DMS114 treated with DMSO at 0.1 percent for 48 hours (cell line): Measurements from ENCODE around the gene TBC1D21.

Experiments
- DNase-seq: peaks from one replicate; lab custom pipeline; 2025; ENCODE audit not compliant: unreplicated experiment; lab: John Stamatoyannopoulos, UW

The TBC1D21 gene

DNA sequence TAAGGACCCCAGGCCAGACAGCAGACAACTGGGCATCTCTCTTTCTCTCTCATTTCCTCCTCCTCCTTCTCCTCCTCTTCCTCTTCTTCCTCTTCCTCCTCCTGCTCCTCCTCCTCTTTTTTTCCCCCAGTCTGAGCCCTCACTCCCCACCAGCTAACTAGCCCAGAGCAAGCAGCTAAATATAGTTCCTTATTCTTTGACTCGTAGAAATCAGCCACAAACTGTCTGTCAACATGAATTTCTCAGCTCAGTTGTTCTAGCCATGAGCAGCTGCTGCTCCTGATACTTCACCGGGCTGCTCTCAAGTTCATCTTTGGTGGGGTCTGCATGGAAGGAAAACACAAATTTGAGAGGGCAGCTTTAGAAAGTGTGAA lies 33.7 kb downstream of the TBC1D21 start:
- no peak for DNase-seq

DNA sequence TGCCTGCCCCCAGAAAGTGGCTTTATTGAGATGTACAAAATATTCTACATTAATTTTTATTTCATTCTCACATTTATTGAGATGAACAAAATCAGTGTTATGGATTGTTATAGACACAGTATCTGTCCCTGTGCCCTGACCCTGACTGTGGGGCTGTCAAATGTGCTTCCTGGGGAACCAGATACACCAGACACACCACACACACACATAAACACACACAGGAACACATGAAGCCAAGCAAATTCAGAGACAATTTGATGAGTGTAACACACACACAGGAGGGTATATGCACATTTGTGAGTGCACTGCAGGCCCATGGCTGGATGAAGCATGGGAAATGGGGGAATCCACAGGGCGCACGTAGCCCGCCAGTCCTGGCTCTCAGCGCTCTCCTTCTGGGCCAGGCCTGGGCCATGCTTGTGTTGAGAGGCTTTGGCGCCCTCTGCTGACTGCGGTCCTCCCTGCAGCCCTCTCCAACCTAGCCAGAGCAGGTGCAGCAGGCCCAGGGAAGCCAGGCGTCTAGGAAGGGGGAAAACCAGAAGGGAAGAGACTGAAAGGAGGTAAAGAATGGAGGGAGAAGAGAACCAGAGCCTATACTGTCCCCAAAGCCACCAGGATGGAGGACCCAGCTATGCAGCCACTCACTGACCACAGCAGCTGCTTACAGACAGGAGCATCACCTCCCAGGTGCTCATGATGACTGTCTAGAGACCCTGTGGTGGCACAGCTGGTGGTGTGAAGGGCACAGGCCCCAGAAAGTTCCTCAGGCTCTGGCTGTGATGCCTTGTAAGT lies 34.9 kb downstream of the TBC1D21 start:
- peak; percentile 71 for DNase-seq

DNA sequence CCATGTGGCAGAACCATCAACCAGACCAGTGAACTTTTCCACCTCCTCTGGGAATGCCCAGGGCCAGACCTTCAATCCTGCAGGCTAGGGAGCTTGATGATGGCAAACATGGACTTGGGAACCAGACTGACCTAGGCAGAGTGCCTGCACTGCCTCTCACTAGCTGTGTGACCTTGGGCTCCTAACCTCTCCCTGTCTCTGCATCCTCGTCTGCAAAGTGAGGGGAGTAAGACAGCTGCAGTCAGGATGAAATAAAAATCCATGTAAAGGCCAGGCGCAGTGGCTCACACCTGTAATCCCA lies 35.4 kb downstream of the TBC1D21 start:
- no peak for DNase-seq

DNA sequence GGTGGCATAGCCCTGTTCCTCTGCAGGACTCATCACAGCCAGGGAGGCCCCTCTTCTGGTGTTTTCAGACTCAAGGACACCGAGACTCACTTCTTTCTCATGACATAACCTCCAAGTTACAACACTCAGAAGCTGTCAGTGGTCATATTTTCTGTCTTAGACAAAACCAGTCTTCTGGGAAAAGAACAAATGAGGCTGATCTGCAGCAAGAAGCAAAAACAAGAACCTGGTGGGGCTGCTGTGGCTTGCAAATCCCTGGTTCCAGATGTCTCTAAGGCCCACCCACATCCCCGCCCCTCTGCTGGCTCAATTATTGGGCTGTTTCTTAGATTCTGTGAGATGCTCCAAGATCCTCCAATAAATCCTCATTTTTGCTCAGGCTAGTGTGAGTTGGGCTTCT lies 36.3 kb downstream of the TBC1D21 start:
- no peak for DNase-seq

DNA sequence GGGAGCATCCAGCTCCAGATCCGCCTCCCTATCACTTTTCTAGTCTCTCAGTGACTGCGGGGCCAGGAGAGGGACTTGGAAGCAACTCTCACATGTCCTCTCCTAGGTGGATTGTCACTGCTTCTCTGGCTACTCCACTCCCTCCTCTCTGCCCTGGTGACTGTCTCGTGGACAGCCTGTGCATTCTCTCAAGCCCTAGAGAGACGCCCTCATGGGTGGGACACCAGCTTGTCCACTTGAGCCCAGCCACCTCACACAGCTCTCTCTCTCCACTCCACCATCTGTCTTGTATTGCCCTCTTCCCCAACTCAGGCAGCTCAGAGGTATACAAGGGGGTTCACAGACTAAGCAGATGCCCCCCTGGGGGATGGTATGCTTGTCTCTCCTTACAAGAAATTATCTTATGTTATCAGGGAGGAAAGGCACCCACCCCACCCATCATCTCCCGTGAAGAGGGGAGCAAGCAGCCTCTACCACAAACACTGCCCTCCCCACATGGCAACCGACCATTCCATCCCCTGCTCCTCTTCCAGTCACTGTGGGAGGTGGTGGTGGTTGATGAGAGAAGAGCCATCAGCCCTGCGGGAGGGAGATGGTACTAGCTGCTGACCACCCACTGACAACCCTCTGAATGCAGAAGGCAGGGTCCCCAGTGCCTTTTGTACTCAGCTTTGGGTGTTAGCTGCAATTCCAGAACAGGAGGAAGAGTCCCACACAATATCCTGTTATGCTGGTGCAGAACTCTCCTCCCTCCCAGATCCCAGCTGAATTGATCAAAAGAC lies 37.3 kb downstream of the TBC1D21 start:
- no peak for DNase-seq

DNA sequence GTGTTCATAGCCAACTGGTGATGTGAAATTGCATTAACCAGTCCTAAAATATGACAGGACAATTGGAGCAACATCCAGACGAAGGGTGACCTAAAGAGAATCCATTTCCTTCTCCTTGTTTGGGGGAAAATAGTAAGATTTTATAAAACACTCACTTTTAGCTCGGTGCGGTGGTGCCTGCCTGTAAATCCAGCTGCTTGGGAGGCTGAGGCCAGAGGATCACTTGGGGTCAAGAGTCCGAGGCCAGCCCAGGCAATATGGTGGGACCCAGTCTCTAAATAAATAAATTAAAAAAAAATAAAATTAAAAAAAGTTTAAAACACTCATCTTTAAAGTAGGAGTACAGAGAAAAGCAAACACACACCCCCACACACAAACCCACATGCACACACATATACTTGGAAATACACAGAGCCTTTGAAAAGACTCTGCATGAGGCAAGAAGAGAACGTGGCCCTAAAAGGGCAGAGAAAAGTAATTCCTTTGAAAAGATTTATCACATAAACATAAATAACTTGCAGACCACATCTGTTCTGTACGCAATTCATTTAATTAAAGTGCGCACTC lies 38.7 kb downstream of the TBC1D21 start:
- DNase-seq, result no peak

DNA sequence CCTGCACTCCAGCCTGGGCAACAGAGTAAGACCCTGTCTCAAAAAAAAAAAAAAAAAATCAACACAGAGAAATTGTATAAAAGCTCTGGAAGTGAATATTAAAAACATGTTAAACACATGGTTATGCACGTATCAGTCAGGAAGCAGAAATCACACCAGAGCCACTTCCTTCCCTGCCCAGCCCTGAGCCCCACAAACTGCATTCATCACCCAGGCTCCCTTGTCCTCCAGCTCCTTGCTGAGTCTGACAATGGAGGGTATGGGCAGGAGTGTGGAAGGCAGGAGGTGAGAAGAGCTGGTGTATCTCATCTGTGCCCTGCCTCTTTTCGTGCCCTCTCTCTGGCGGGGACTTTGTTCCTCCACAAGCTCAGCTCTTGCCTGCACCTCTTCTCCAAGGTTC lies 40.8 kb downstream of the TBC1D21 start:
- no peak for DNase-seq

GRCh38 chr15:73915082-73915481 lies 41.7 kb downstream of the TBC1D21 start:
- no peak for DNase-seq

GRCh38 chr15:73918784-73919183 lies 45.4 kb downstream of the TBC1D21 start:
- DNase-seq, result no peak

GRCh38 chr15:73919706-73920105 lies 46.3 kb downstream of the TBC1D21 start:
- DNase-seq, result no peak

GRCh38 chr15:73921254-73921925 lies 48.0 kb downstream of the TBC1D21 start:
- DNase-seq, result no peak

DNA sequence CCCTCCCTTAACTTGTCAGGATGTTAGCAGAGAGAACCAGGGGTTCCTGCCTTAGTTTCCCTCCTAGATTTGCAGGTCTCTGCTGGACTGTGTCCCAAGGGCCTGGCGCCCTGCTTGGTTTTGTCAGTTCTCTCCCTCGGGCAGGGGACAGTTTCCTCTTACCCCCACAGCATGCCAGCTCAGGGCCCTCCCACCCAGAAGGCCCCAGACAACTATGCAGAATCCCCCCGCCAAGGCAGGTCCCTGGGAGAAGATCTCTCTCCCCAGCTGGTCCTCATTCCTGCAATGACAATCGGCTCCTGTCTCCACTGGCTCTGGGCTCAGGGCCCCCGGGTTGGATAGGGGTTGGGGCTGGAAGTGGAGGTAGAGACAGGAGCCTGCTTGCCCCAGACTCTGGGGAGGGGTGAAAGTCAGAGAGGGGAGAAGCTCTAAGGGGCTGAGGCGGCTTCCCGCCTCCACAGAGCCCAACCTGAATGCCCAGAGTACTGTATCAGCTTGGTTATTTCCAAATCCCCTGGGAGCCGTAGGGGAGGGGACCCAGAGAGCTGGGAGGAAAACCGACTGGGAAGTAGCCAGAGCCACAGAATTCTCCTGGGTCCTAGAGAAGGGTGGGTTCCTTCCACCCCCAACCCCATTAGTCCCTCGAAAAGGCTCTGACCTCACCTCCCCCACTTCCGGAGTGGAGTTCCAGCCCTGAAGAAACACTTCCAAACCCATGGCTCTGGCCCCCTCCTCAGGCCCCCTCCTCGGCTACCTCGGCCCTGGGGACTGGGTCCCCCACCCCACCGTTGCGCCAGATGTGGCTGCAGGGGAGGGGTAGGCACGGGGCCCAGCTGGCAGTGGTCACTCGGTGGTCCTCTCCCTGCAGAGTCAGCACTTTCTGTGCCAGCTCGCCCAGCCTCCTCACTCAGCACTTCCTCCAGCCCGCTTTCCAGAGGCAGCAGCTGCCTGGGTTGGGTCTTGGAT lies 49.1 kb downstream of the TBC1D21 start:
- no peak for DNase-seq

DNA sequence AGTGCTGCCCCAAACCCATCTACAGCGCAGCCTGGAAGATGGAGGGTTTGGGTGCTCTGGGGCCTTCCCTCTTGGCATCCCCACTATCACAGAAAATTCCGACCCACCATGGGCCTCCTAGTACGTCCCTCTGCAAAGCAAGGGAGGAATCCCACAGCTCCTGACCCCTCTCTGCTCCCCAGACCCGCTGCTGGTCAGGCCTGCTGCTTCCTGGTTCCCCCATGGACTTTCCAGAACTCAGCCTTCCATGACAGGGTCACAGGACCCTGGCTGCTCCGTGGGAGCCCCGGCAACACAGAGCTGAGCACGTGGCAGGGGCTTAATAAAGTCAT lies 49.8 kb downstream of the TBC1D21 start:
- DNase-seq, result no peak

GRCh38 chr15:73923488-73924164 lies 50.3 kb downstream of the TBC1D21 start:
- DNase-seq, result no peak

DNA sequence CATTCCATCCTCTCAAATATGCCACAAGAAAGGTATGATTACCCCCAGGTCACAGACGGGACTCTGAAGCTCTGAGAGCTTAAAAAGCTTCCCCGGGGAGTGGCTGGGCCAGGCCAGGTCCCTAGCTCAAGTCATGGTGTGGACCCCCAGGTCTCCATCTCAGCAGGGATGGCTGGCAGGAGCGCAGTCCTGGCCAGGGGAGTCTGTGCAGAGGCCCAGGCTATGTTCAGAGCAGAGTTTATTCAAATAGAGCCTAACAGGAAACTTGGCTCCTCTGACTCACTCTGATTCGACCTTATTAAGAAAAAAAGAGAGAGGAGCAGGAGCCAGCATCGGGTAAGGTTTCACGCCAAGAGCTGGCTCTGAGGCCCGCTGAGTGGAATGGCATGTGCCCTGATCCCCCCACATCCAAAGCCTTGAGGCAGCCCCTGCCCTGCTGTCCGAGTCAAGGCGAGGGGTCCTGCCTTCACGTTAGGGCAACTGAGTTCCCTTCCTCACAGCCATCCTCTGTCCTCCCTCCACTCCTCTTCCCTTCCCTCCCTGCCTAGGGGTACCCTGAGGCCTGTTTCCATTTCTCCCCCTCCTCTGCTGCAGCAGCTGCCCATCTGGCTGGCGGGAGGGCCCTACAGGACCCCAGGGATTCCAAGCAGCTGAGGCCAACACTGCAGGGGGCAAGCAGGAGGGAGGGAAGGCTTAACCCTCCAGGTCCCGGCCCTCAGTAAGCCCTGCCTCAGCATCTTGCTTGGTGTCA lies 51.0 kb downstream of the TBC1D21 start:
- DNase-seq, result no peak

DNA sequence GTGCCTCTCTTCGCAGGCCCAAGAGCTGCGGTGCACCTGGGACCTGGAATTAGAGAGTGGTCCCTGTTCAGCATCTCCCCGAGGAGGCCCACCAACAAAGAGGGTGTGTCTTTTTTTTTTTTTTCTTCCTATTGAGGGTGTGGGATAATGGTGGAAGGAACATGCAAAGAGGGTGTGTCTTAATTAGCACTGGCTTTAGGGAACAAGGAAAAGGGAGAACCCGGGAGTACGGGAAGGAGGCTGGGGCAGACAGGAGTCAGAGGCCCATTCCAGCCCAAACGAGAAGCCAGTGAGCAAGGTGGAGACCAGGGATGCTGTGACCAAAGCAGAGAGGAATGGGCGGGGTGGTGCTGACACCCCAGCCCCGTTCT lies 52.5 kb downstream of the TBC1D21 start:
- DNase-seq, result no peak

- no peak for DNase-seq
These were observed 53.0 kb downstream of the TBC1D21 start, which contains the start of gene LOXL1 for GRCh38 chr15:73926219-73927002. LOXL1 (plus strand) TSS chr15:73926462; CDS start chr15:73926784, 322 bp downstream.

DNA sequence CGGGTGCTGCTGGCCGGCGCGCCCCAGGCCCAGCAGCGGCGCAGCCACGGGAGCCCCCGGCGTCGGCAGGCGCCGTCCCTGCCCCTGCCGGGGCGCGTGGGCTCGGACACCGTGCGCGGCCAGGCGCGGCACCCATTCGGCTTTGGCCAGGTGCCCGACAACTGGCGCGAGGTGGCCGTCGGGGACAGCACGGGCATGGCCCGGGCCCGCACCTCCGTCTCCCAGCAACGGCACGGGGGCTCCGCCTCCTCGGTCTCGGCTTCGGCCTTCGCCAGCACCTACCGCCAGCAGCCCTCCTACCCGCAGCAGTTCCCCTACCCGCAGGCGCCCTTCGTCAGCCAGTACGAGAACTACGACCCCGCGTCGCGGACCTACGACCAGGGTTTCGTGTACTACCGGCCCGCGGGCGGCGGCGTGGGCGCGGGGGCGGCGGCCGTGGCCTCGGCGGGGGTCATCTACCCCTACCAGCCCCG lies 53.7 kb downstream of the TBC1D21 start:
- DNase-seq, result no peak
